GM21381 (cell line): ENCODE results near the gene EEF1AKMT3.

ENCODE experiments used
- ATAC-seq: cut with Tn5 transposase; IDR thresholded peaks from one replicate; pipeline ENCODE4 v1.9.1; 2021; ENCODE audit warnings: mild to moderate bottlenecking, moderate library complexity; ENCODE audit not compliant: unreplicated experiment

Gene EEF1AKMT3

GRCh38 chr12:57750561-57751431, 21.6 kb upstream of the EEF1AKMT3 start:
- no peak for ATAC-seq

- no peak for ATAC-seq
Observed at GRCh38 chr12:57751432-57751787, 21.0 kb upstream of the EEF1AKMT3 start.

GRCh38 chr12:57751788-57752667, 20.4 kb upstream of the EEF1AKMT3 start, which contains the start of gene CDK4:
CDK4 (minus strand) TSS chr12:57752310; CDS start chr12:57751717, 593 bp downstream.
- ATAC-seq: peak; percentile 63

- ATAC-seq: no peak
Observed at GRCh38 chr12:57752668-57753000, 19.8 kb upstream of the EEF1AKMT3 start.

- ATAC-seq: no peak
Observed at GRCh38 chr12:57753756-57754337, 18.6 kb upstream of the EEF1AKMT3 start.

- peak; percentile 37 for ATAC-seq
Observed at GRCh38 chr12:57754411-57755193, 17.8 kb upstream of the EEF1AKMT3 start, which contains the start of gene MARCHF9. MARCHF9 (plus strand) TSS chr12:57755103; CDS start chr12:57755529, 426 bp downstream.

GRCh38 chr12:57755194-57755453, 17.3 kb upstream of the EEF1AKMT3 start:
- no peak for ATAC-seq

GRCh38 chr12:57755454-57756372, 16.7 kb upstream of the EEF1AKMT3 start:
- ATAC-seq: no peak

- ATAC-seq: no peak
Observed at GRCh38 chr12:57756406-57757341, 15.7 kb upstream of the EEF1AKMT3 start.

GRCh38 chr12:57757771-57758170, 14.6 kb upstream of the EEF1AKMT3 start:
- no peak for ATAC-seq

- ATAC-seq: no peak
Observed at GRCh38 chr12:57758552-57759359, 13.7 kb upstream of the EEF1AKMT3 start.

- no peak for ATAC-seq
Observed at GRCh38 chr12:57759360-57759980, 12.9 kb upstream of the EEF1AKMT3 start.

- ATAC-seq: no peak
Observed at GRCh38 chr12:57760347-57760982, 11.9 kb upstream of the EEF1AKMT3 start.

- no peak for ATAC-seq
Observed at GRCh38 chr12:57761391-57761998, 10.9 kb upstream of the EEF1AKMT3 start.

- ATAC-seq: no peak
Observed at GRCh38 chr12:57762463-57762862, 10.0 kb upstream of the EEF1AKMT3 start.

GRCh38 chr12:57763881-57764661, 8.3 kb upstream of the EEF1AKMT3 start:
- no peak for ATAC-seq
